HCT116 (cell line): Measurements from ENCODE around the gene CA10. TPM values are rescaled to one million over a fixed set of nuclear protein-coding genes. Genes with fewer than 3 reads are reported as not detected.

ENCODE experiments used
- ATAC-seq: fragments of 200-7000 bp; cut with Tn5 transposase; 2 replicates; pipeline ENCODE4 v1.9.1; 2020; ENCODE audit warnings: mild to moderate bottlenecking, moderate library complexity
- BruUV-seq: library from RNA; stranded (reverse); fragments of 400-500 nt; replicated peaks from 2 replicates; lab custom pipeline; 2021; lab: Mats Ljungman, UMichigan
- CTCF ChIA-PET: fragments of 300-600 bp; sonication (Branson Sonifier 250); formaldehyde crosslinking; loops from one replicate; lab custom pipeline; 2021; ENCODE audit warnings: antibody characterized with exemption; lab: Charles Lee
- POLR2A ChIA-PET: fragments of 300-600, 350-600 bp; sonication (Branson Sonifier 250); formaldehyde crosslinking; loops from one replicate; lab custom pipeline; 2021; ENCODE audit warnings: antibody characterized with exemption; lab: Charles Lee
- RAD21 ChIA-PET, 2 experiments: fragments of 300-600 bp; sonication (Branson Sonifier 250); formaldehyde crosslinking; loops; one replicate each; lab custom pipeline; 2023; ENCODE audit warnings: low total read pairs in 2 of 2; ENCODE audit not compliant: uncharacterized antibody in 2 of 2, unreplicated experiment in 2 of 2, low non-redundant PET in 1 of 2; lab: Charles Lee
- DNase-seq: peaks from one replicate; pipeline ENCODE4 v3.0.0-alpha.2; 2010; ENCODE audit warnings: low read depth, low spot score
- H2AFZ ChIP-seq: fragments of 200-600 bp; shearing (Covaris generic), sonication (generic); 2 replicates; pipeline ENCODE4 v1.6.1; 2017; ENCODE audit warnings: low read depth, mixed run types, mixed read lengths, antibody characterized with exemption, low read length; ENCODE audit not compliant: poor library complexity, severe bottlenecking
- H3K27ac ChIP-seq: 2 replicates; pipeline ENCODE4 v1.5.1; 2012; ENCODE audit warnings: low read depth, low read length
- H3K27me3 ChIP-seq: fragments of 200-600 bp; sonication (generic); 2 replicates; pipeline ENCODE4 v1.6.1; 2016; ENCODE audit warnings: mixed run types, low read length, mixed read lengths; ENCODE audit not compliant: insufficient read depth
- H3K36me3 ChIP-seq, 2 experiments: fragments of 200-500 bp in 1 of 2; fragments of 200-600 bp in 1 of 2; sonication (Bioruptor generic) in 1 of 2; sonication (generic) in 1 of 2; 2 replicates each; pipeline versions ENCODE4 v1.5.1 to v1.6.1; 2014 to 2016; ENCODE audit warnings: low read length in 2 of 2, inconsistent platforms in 1 of 2, mixed read lengths in 1 of 2, mixed run types in 1 of 2; ENCODE audit not compliant: insufficient read depth in 2 of 2, control insufficient read depth in 1 of 2
- H3K4me1 ChIP-seq, 2 experiments: fragments of 200-600 bp in 1 of 2; sonication (generic) in 1 of 2; 2 replicates each; pipeline versions ENCODE4 v1.5.1 to v1.6.1; 2012 to 2017; ENCODE audit warnings: low read length in 2 of 2, inconsistent platforms in 1 of 2, mild to moderate bottlenecking in 1 of 2, mixed read lengths in 1 of 2, mixed run types in 1 of 2, moderate library complexity in 1 of 2; ENCODE audit not compliant: insufficient read depth in 2 of 2, control insufficient read depth in 1 of 2
- H3K4me2 ChIP-seq: fragments of 200-600 bp; sonication (generic); 2 replicates; pipeline ENCODE4 v1.6.1; 2017; ENCODE audit warnings: mixed run types, low read length, mixed read lengths
- H3K4me3 ChIP-seq, 2 experiments: fragments of 200-600 bp in 1 of 2; sonication (generic) in 1 of 2; replicated peaks in 1 of 2; 2 replicates each; pipeline ENCODE4 v1.5.1; 2011 to 2016; ENCODE audit warnings: low read length in 2 of 2, control low read depth in 1 of 2, low read depth in 1 of 2, mild to moderate bottlenecking in 1 of 2, mixed read lengths in 1 of 2, mixed run types in 1 of 2
- H3K79me2 ChIP-seq: fragments of 200-600 bp; sonication (generic); 2 replicates; pipeline ENCODE4 v1.6.1; 2017; ENCODE audit warnings: mild to moderate bottlenecking, mixed run types, low read length, moderate library complexity, mixed read lengths; ENCODE audit not compliant: insufficient read depth
- H3K9ac ChIP-seq: fragments of 200-600 bp; sonication (generic); 2 replicates; pipeline ENCODE4 v1.6.1; 2016; ENCODE audit warnings: low read length, mixed read lengths
- H3K9me2 ChIP-seq: fragments of 200-600 bp; sonication (generic), shearing (Covaris generic); 2 replicates; pipeline ENCODE4 v1.6.1; 2017; ENCODE audit warnings: mixed run types, mild to moderate bottlenecking, moderate library complexity; ENCODE audit not compliant: insufficient read depth
- H3K9me3 ChIP-seq, 2 experiments: fragments of 200-500 bp in 1 of 2; fragments of 200-600 bp in 1 of 2; sonication (Bioruptor generic) in 1 of 2; sonication (generic) in 1 of 2; 2 replicates each; pipeline ENCODE4 v1.6.1; 2014 to 2017; ENCODE audit warnings: low read length in 2 of 2, mixed read lengths in 2 of 2, inconsistent platforms in 1 of 2, low read depth in 1 of 2, mild to moderate bottlenecking in 1 of 2, mixed run types in 1 of 2, moderate library complexity in 1 of 2; ENCODE audit not compliant: control insufficient read depth in 1 of 2, insufficient read depth in 1 of 2
- H4K20me1 ChIP-seq: fragments of 200-600 bp; sonication (generic), shearing (Covaris generic); 2 replicates; pipeline ENCODE4 v1.6.1; 2017; ENCODE audit warnings: mixed run types, mild to moderate bottlenecking, moderate library complexity; ENCODE audit not compliant: insufficient read depth
- CEBPB ChIP-seq: IDR thresholded peaks from 2 replicates; pipeline ENCODE4 v1.6.1; 2012; ENCODE audit warnings: low read depth
- EGR1 ChIP-seq: IDR thresholded peaks from 2 replicates; pipeline ENCODE4 v1.6.1; 2012; ENCODE audit warnings: low read depth
- ELF1 ChIP-seq: IDR thresholded peaks from 2 replicates; pipeline ENCODE4 v1.6.1; 2012; ENCODE audit warnings: low read depth, borderline replicate concordance
- EZH2phosphoT487 ChIP-seq: fragments of 200-600 bp; IDR thresholded peaks from 2 replicates; pipeline ENCODE4 v1.6.1; 2018; ENCODE audit warnings: antibody characterized with exemption, borderline replicate concordance
- FOSL1 ChIP-seq: IDR thresholded peaks from 2 replicates; pipeline ENCODE4 v1.6.1; 2012; ENCODE audit warnings: low read depth
- JUND ChIP-seq: IDR thresholded peaks from 2 replicates; pipeline ENCODE4 v1.6.1; 2012
- POLR2AphosphoS5 ChIP-seq: IDR thresholded peaks from 2 replicates; pipeline ENCODE4 v1.6.1; 2011; ENCODE audit warnings: mild to moderate bottlenecking, low read depth, low read length, moderate library complexity
- RAD21 ChIP-seq: IDR thresholded peaks from 2 replicates; pipeline ENCODE4 v1.6.1; 2012; ENCODE audit warnings: low read depth, mild to moderate bottlenecking
- SIN3A ChIP-seq: IDR thresholded peaks from 2 replicates; pipeline ENCODE4 v1.6.1; 2012; ENCODE audit warnings: low read depth
- SP1 ChIP-seq: IDR thresholded peaks from 2 replicates; pipeline ENCODE4 v1.6.1; 2012; ENCODE audit warnings: low read depth
- SRF ChIP-seq: IDR thresholded peaks from 2 replicates; pipeline ENCODE4 v1.6.1; 2012; ENCODE audit warnings: low read depth
- YY1 ChIP-seq: IDR thresholded peaks from 2 replicates; pipeline ENCODE4 v1.6.1; 2011; ENCODE audit warnings: low read length, low read depth, moderate library complexity, mild to moderate bottlenecking; ENCODE audit not compliant: insufficient replicate concordance; ENCODE audit errors: extremely low read depth
- ZFX ChIP-seq: fragments of 450-650 bp; IDR thresholded peaks from 2 replicates; pipeline ENCODE4 v1.6.1; 2017
- intact Hi-C: fragments of 100-400 bp; cut with micrococcal nuclease; formaldehyde crosslinking; loops from 2 replicates; pipeline ENCODE4 v1.10.0; 2022
- total RNA-seq: library from RNA; stranded (reverse); gene quantifications from one replicate; pipeline ENCODE4 v1.2.1, GENCODE V29; 2021; ENCODE audit not compliant: unreplicated experiment
- TF ChIP-seq, protein P1 (sequence below): IDR thresholded peaks from 2 replicates; pipeline ENCODE4 v1.6.1; 2012; ENCODE audit warnings: low read depth
- TF ChIP-seq, protein P2 (sequence below): IDR thresholded peaks from 2 replicates; pipeline ENCODE4 v1.6.1; 2012
- TF ChIP-seq, protein P3 (sequence below), 3 experiments: fragments of 200-600 bp in 1 of 3; sonication (generic) in 1 of 3; IDR thresholded peaks in 2 of 3; conservative IDR thresholded peaks in 1 of 3; 2 replicates each; pipeline ENCODE4 v1.5.1; 2012 to 2017; ENCODE audit warnings: low read depth in 2 of 3, low read length in 2 of 3, antibody characterized with exemption in 1 of 3, borderline replicate concordance in 1 of 3, control low read depth in 1 of 3, mild to moderate bottlenecking in 1 of 3, mixed read lengths in 1 of 3, mixed run types in 1 of 3, moderate library complexity in 1 of 3; ENCODE audit not compliant: insufficient read depth in 1 of 3
- TF ChIP-seq, protein P4 (sequence below): IDR thresholded peaks from 2 replicates; pipeline ENCODE4 v1.6.1; 2011; ENCODE audit warnings: mild to moderate bottlenecking, low read length, moderate library complexity; ENCODE audit not compliant: insufficient replicate concordance; ENCODE audit errors: extremely low read depth

Gene CA10
- total RNA-seq, 1 experiment from 2014 or later: not detected

DNA sequence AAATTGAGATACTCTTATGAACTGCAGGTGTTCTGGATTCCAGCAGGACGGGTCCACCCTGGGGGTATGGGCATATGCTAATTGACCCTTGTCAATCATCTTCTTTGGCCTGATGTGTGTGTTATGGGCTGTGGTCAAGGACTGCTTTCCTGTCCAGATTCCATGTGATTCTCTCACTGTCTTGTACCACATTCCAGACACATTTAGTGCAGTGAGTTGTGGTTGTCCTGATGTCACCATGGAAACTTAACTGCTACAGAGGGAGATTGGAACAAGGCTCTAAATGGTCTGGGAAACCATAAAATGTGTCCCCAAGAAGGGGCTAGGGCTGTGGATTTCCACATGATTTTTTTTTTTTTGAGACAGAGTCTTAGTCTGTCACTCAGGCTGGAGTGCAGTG is 530.7 kb downstream of the CA10 start:
- Histone ChIP-seq H4K20me1 (no peaks in the 10 kb centered on the region), H3K4me1 (no peaks in the 10 kb centered on the region), H2AFZ (no peak overlapping the region), H3K9ac (no peak overlapping the region), H3K9me3 (no peaks in the 10 kb centered on the region), H3K4me2 (no peak overlapping the region), H3K79me2 (no peaks in the 10 kb centered on the region), H3K36me3 (no peaks in the 10 kb centered on the region), H3K27me3 (peaks cover 46% of the 10 kb centered on the region), H3K4me3 (no peak overlapping the region), H3K9me2 (no peaks in the 10 kb centered on the region; the same call in 1 of the 2 replicates), H3K27ac (no peak overlapping the region)
- POLR2A ChIA-PET: no interaction called here
- no peak for ATAC-seq
- BruUV-seq: no TSS peak
- intact Hi-C loops: no loop called here
- CTCF ChIA-PET: no interaction called here
- RAD21 ChIA-PET: no interaction called here
- no peak for TF ChIP-seq SP1
- no peak for TF ChIP-seq FOSL1
- no peak for TF ChIP-seq RAD21
- no peak for TF ChIP-seq CEBPB
- TF ChIP-seq ZFX: no peak
- no peak for TF ChIP-seq YY1
- no peak for TF ChIP-seq SIN3A
- TF ChIP-seq ELF1: no peak
- TF ChIP-seq SRF: no peak
- TF ChIP-seq, protein P1, sequence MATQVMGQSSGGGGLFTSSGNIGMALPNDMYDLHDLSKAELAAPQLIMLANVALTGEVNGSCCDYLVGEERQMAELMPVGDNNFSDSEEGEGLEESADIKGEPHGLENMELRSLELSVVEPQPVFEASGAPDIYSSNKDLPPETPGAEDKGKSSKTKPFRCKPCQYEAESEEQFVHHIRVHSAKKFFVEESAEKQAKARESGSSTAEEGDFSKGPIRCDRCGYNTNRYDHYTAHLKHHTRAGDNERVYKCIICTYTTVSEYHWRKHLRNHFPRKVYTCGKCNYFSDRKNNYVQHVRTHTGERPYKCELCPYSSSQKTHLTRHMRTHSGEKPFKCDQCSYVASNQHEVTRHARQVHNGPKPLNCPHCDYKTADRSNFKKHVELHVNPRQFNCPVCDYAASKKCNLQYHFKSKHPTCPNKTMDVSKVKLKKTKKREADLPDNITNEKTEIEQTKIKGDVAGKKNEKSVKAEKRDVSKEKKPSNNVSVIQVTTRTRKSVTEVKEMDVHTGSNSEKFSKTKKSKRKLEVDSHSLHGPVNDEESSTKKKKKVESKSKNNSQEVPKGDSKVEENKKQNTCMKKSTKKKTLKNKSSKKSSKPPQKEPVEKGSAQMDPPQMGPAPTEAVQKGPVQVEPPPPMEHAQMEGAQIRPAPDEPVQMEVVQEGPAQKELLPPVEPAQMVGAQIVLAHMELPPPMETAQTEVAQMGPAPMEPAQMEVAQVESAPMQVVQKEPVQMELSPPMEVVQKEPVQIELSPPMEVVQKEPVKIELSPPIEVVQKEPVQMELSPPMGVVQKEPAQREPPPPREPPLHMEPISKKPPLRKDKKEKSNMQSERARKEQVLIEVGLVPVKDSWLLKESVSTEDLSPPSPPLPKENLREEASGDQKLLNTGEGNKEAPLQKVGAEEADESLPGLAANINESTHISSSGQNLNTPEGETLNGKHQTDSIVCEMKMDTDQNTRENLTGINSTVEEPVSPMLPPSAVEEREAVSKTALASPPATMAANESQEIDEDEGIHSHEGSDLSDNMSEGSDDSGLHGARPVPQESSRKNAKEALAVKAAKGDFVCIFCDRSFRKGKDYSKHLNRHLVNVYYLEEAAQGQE: no peak
- TF ChIP-seq, protein P2, sequence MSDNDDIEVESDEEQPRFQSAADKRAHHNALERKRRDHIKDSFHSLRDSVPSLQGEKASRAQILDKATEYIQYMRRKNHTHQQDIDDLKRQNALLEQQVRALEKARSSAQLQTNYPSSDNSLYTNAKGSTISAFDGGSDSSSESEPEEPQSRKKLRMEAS: no peak
- TF ChIP-seq POLR2AphosphoS5: no peak
- TF ChIP-seq, protein P3, sequence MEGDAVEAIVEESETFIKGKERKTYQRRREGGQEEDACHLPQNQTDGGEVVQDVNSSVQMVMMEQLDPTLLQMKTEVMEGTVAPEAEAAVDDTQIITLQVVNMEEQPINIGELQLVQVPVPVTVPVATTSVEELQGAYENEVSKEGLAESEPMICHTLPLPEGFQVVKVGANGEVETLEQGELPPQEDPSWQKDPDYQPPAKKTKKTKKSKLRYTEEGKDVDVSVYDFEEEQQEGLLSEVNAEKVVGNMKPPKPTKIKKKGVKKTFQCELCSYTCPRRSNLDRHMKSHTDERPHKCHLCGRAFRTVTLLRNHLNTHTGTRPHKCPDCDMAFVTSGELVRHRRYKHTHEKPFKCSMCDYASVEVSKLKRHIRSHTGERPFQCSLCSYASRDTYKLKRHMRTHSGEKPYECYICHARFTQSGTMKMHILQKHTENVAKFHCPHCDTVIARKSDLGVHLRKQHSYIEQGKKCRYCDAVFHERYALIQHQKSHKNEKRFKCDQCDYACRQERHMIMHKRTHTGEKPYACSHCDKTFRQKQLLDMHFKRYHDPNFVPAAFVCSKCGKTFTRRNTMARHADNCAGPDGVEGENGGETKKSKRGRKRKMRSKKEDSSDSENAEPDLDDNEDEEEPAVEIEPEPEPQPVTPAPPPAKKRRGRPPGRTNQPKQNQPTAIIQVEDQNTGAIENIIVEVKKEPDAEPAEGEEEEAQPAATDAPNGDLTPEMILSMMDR (IDR thresholded peaks at IDR 0.05 in 2 of 3, conservative IDR thresholded peaks at IDR 0.05 in 1 of 3; ENCODE audit: borderline replicate concordance in 1 of 3, insufficient read depth in 1 of 3, low read depth in 2 of 3, low read length in 2 of 3): no peak
- TF ChIP-seq EGR1: no peak
- TF ChIP-seq, protein P4, sequence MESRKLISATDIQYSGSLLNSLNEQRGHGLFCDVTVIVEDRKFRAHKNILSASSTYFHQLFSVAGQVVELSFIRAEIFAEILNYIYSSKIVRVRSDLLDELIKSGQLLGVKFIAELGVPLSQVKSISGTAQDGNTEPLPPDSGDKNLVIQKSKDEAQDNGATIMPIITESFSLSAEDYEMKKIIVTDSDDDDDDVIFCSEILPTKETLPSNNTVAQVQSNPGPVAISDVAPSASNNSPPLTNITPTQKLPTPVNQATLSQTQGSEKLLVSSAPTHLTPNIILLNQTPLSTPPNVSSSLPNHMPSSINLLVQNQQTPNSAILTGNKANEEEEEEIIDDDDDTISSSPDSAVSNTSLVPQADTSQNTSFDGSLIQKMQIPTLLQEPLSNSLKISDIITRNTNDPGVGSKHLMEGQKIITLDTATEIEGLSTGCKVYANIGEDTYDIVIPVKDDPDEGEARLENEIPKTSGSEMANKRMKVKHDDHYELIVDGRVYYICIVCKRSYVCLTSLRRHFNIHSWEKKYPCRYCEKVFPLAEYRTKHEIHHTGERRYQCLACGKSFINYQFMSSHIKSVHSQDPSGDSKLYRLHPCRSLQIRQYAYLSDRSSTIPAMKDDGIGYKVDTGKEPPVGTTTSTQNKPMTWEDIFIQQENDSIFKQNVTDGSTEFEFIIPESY: no peak
- no peak for TF ChIP-seq EZH2phosphoT487
- TF ChIP-seq JUND: no peak
- DNase-seq: no peak
